HTERT RPE-1 (cell line): ENCODE measurements around the gene CACNA1A.
"Not testable (repeated sequence)": the region's sequence is repeated elsewhere in the genome, so short reads cannot be mapped to it uniquely, and the experiment has no call there.

Experiments
- in situ Hi-C: fragments of 300-500 bp; cut with MboI; formaldehyde crosslinking; loops from 4 replicates; pipeline ENCODE4 v1.14.3; 2020; ENCODE audit warnings: low sequenced_read_pairs

Gene CACNA1A

GRCh38 chr19:13283871-13284270, 222.4 kb downstream of the CACNA1A start:
- in situ Hi-C loops, result loop anchor here (25.0 kb wide), 1 partner anchor 303 kb away; no protein-coding TSS in a partner anchor

- in situ Hi-C loops, result loop anchor here (25.0 kb wide), 1 partner anchor 305 kb away; no protein-coding TSS in a partner anchor
Observed at GRCh38 chr19:13282486-13283065, 223.7 kb downstream of the CACNA1A start.

- in situ Hi-C loops, result loop anchor here (25.0 kb wide), 1 partner anchor 306 kb away; no protein-coding TSS in a partner anchor
Observed at GRCh38 chr19:13281567-13282291, 224.6 kb downstream of the CACNA1A start.

- in situ Hi-C loops, result loop anchor here (25.0 kb wide), 1 partner anchor 310 kb away; no protein-coding TSS in a partner anchor
Observed at GRCh38 chr19:13277104-13277809, 229.0 kb downstream of the CACNA1A start.

- in situ Hi-C loops, result loop anchor here (25.0 kb wide), 1 partner anchor 312 kb away; no protein-coding TSS in a partner anchor
Observed at GRCh38 chr19:13275016-13275722, 231.1 kb downstream of the CACNA1A start.

- in situ Hi-C loops, result no loop called here
Observed at GRCh38 chr19:13270514-13271105, 235.7 kb downstream of the CACNA1A start.

GRCh38 chr19:13269348-13269747, 236.9 kb downstream of the CACNA1A start:
- in situ Hi-C loops, result no loop called here

GRCh38 chr19:13267889-13268288, 238.4 kb downstream of the CACNA1A start:
- in situ Hi-C loops, result no loop called here

- in situ Hi-C loops, result no loop called here
Observed at GRCh38 chr19:13267131-13267530, 239.1 kb downstream of the CACNA1A start.

GRCh38 chr19:13262450-13262849, 243.8 kb downstream of the CACNA1A start:
- in situ Hi-C loops, result no loop called here

GRCh38 chr19:13260883-13261653, 245.2 kb downstream of the CACNA1A start:
- in situ Hi-C loops, result no loop called here

- in situ Hi-C loops, result no loop called here
Observed at GRCh38 chr19:13256918-13257317, 249.4 kb downstream of the CACNA1A start.

GRCh38 chr19:13256398-13256797, 249.9 kb downstream of the CACNA1A start:
- in situ Hi-C loops, result not testable (repeated sequence)

GRCh38 chr19:13255719-13256059, 250.6 kb downstream of the CACNA1A start:
- in situ Hi-C loops, result no loop called here

- in situ Hi-C loops, result no loop called here
Observed at GRCh38 chr19:13255041-13255718, 251.1 kb downstream of the CACNA1A start.

GRCh38 chr19:13252569-13253335, 253.5 kb downstream of the CACNA1A start:
- in situ Hi-C loops, result no loop called here

- in situ Hi-C loops, result no loop called here
Observed at GRCh38 chr19:13244920-13245319, 261.4 kb downstream of the CACNA1A start.

GRCh38 chr19:13241231-13242104, 264.8 kb downstream of the CACNA1A start:
- in situ Hi-C loops, result no loop called here
